Activated naive CD4-positive, alpha-beta T cell treated with anti-CD3 and anti-CD28 coated beads, Interleukin-2, amount 50 U/mL, for 24 hours (primary cell): ENCODE measurements around the gene PTPRR.
"Not testable (repeated sequence)": the region's sequence is repeated elsewhere in the genome, so short reads cannot be mapped to it uniquely, and the experiment has no call there.

Experiments used
- H3K27ac Mint-ChIP-seq: one replicate; pipeline ENCODE4 v1.8.0; 2021; ENCODE audit warnings: mild to moderate bottlenecking, mixed read lengths
- H3K27me3 Mint-ChIP-seq: one replicate; pipeline ENCODE4 v1.8.0; 2021; ENCODE audit warnings: mixed read lengths
- H3K36me3 Mint-ChIP-seq: one replicate; pipeline ENCODE4 v1.8.0; 2021; ENCODE audit warnings: mixed read lengths
- H3K4me1 Mint-ChIP-seq: one replicate; pipeline ENCODE4 v1.8.0; 2021; ENCODE audit warnings: mixed read lengths
- H3K4me3 Mint-ChIP-seq: one replicate; pipeline ENCODE4 v1.8.0; 2021; ENCODE audit warnings: mild to moderate bottlenecking, mixed read lengths
- H3K9me3 Mint-ChIP-seq: one replicate; pipeline ENCODE4 v1.8.0; 2021; ENCODE audit warnings: mixed read lengths

Gene PTPRR

GRCh38 chr12:70735197-70735596 is 185.3 kb downstream of the PTPRR start:
- H3K36me3 Mint-ChIP-seq, H3K27me3 Mint-ChIP-seq, H3K4me3 Mint-ChIP-seq, H3K9me3 Mint-ChIP-seq, H3K4me1 Mint-ChIP-seq, H3K27ac Mint-ChIP-seq: not testable (repeated sequence)

GRCh38 chr12:70733385-70733784 is 187.2 kb downstream of the PTPRR start:
- H3K36me3 Mint-ChIP-seq: no peaks in the 10 kb centered on the region
- H3K27ac Mint-ChIP-seq: no peak overlapping the region
- H3K4me3 Mint-ChIP-seq: no peak overlapping the region
- peaks cover 3% of the 10 kb centered on the region for H3K27me3 Mint-ChIP-seq
- no peaks in the 10 kb centered on the region for H3K4me1 Mint-ChIP-seq
- H3K9me3 Mint-ChIP-seq: no peaks in the 10 kb centered on the region

GRCh38 chr12:70732287-70732686 is 188.3 kb downstream of the PTPRR start:
- peaks cover 3% of the 10 kb centered on the region for H3K27me3 Mint-ChIP-seq

GRCh38 chr12:70730675-70731180 is 189.8 kb downstream of the PTPRR start:
- Mint-ChIP-seq H3K27me3 (peaks cover 3% of the 10 kb centered on the region), H3K27ac (no peak overlapping the region), H3K4me1 (no peaks in the 10 kb centered on the region), H3K36me3 (no peaks in the 10 kb centered on the region), H3K4me3 (no peak overlapping the region), H3K9me3 (no peaks in the 10 kb centered on the region)

More at GRCh38 chr12:70732287-70732686, 188.3 kb downstream of the PTPRR start:
- Mint-ChIP-seq H3K4me1 (no peaks in the 10 kb centered on the region), H3K9me3 (no peaks in the 10 kb centered on the region), H3K36me3 (no peaks in the 10 kb centered on the region), H3K4me3 (no peak overlapping the region), H3K27ac (no peak overlapping the region)

GRCh38 chr12:70724444-70724843 is 196.1 kb downstream of the PTPRR start:
- Mint-ChIP-seq H3K9me3 (no peaks in the 10 kb centered on the region), H3K4me3 (no peak overlapping the region), H3K36me3 (no peaks in the 10 kb centered on the region), H3K27ac (no peak overlapping the region), H3K4me1 (peaks cover 10% of the 10 kb centered on the region), H3K27me3 (peaks cover 2% of the 10 kb centered on the region)

- H3K4me3 Mint-ChIP-seq: no peak overlapping the region
- no peak overlapping the region for H3K27ac Mint-ChIP-seq
- no peaks in the 10 kb centered on the region for H3K9me3 Mint-ChIP-seq
These were observed 197.8 kb downstream of the PTPRR start for GRCh38 chr12:70722584-70723343.

GRCh38 chr12:70721656-70722357 is 198.7 kb downstream of the PTPRR start:
- peaks cover 10% of the 10 kb centered on the region for H3K4me1 Mint-ChIP-seq
- peaks cover 3% of the 10 kb centered on the region for H3K27me3 Mint-ChIP-seq
- no peak overlapping the region for H3K4me3 Mint-ChIP-seq
- H3K27ac Mint-ChIP-seq: no peak overlapping the region
- H3K36me3 Mint-ChIP-seq: no peaks in the 10 kb centered on the region
- no peaks in the 10 kb centered on the region for H3K9me3 Mint-ChIP-seq

More at GRCh38 chr12:70722584-70723343, 197.8 kb downstream of the PTPRR start:
- Mint-ChIP-seq H3K36me3 (no peaks in the 10 kb centered on the region), H3K4me1 (peaks cover 10% of the 10 kb centered on the region), H3K27me3 (peaks cover 3% of the 10 kb centered on the region)

GRCh38 chr12:70721216-70721615 is 199.3 kb downstream of the PTPRR start:
- peaks cover 3% of the 10 kb centered on the region for H3K27me3 Mint-ChIP-seq
- H3K27ac Mint-ChIP-seq: no peak overlapping the region
- no peak overlapping the region for H3K4me3 Mint-ChIP-seq
- H3K4me1 Mint-ChIP-seq: peaks cover 10% of the 10 kb centered on the region
- no peaks in the 10 kb centered on the region for H3K9me3 Mint-ChIP-seq
- H3K36me3 Mint-ChIP-seq: no peaks in the 10 kb centered on the region

GRCh38 chr12:70719672-70720420 is 200.7 kb downstream of the PTPRR start:
- Mint-ChIP-seq H3K27ac (no peak overlapping the region), H3K4me3 (peak overlapping the region; percentile 62), H3K27me3 (peaks cover 3% of the 10 kb centered on the region), H3K4me1 (peaks cover 10% of the 10 kb centered on the region), H3K36me3 (no peaks in the 10 kb centered on the region), H3K9me3 (no peaks in the 10 kb centered on the region)

GRCh38 chr12:70719071-70719470 is 201.5 kb downstream of the PTPRR start:
- Mint-ChIP-seq H3K36me3 (no peaks in the 10 kb centered on the region), H3K4me3 (no peak overlapping the region), H3K9me3 (no peaks in the 10 kb centered on the region), H3K27me3 (peaks cover 3% of the 10 kb centered on the region), H3K4me1 (peaks cover 10% of the 10 kb centered on the region), H3K27ac (no peak overlapping the region)

- Mint-ChIP-seq H3K27me3 (peaks cover 2% of the 10 kb centered on the region), H3K4me1 (no peaks in the 10 kb centered on the region), H3K27ac (no peak overlapping the region), H3K36me3 (no peaks in the 10 kb centered on the region), H3K4me3 (no peak overlapping the region), H3K9me3 (no peaks in the 10 kb centered on the region)
These were observed 208.7 kb downstream of the PTPRR start for GRCh38 chr12:70711831-70712230.

GRCh38 chr12:70709022-70709421 is 211.5 kb downstream of the PTPRR start:
- H3K4me1 Mint-ChIP-seq: no peaks in the 10 kb centered on the region
- no peak overlapping the region for H3K27ac Mint-ChIP-seq
- H3K4me3 Mint-ChIP-seq: no peak overlapping the region
- H3K36me3 Mint-ChIP-seq: no peaks in the 10 kb centered on the region
- no peaks in the 10 kb centered on the region for H3K9me3 Mint-ChIP-seq
- H3K27me3 Mint-ChIP-seq: peaks cover 5% of the 10 kb centered on the region

GRCh38 chr12:70706611-70707010 is 213.9 kb downstream of the PTPRR start:
- H3K4me3 Mint-ChIP-seq: no peak overlapping the region
- no peaks in the 10 kb centered on the region for H3K4me1 Mint-ChIP-seq
- H3K9me3 Mint-ChIP-seq: no peaks in the 10 kb centered on the region
- H3K36me3 Mint-ChIP-seq: no peaks in the 10 kb centered on the region
- no peak overlapping the region for H3K27ac Mint-ChIP-seq
- H3K27me3 Mint-ChIP-seq: peaks cover 13% of the 10 kb centered on the region

GRCh38 chr12:70698345-70698744 is 222.2 kb downstream of the PTPRR start:
- Mint-ChIP-seq H3K9me3 (no peaks in the 10 kb centered on the region), H3K27ac (no peak overlapping the region), H3K4me3 (no peak overlapping the region), H3K4me1 (no peaks in the 10 kb centered on the region), H3K36me3 (no peaks in the 10 kb centered on the region), H3K27me3 (peaks cover 9% of the 10 kb centered on the region)

- Mint-ChIP-seq H3K27me3 (peaks cover 5% of the 10 kb centered on the region), H3K36me3 (no peaks in the 10 kb centered on the region), H3K4me1 (no peaks in the 10 kb centered on the region)
These were observed 225.0 kb downstream of the PTPRR start for GRCh38 chr12:70695361-70696023.

More at GRCh38 chr12:70695361-70696023, 225.0 kb downstream of the PTPRR start:
- Mint-ChIP-seq H3K9me3 (no peaks in the 10 kb centered on the region), H3K4me3 (no peak overlapping the region), H3K27ac (no peak overlapping the region)
